ENCODE measurements around the gene IL13RA1.
"Not testable (repeated sequence)": the region's sequence is repeated elsewhere in the genome, so short reads cannot be mapped to it uniquely, and the experiment has no call there.

The IL13RA1 gene

DNA sequence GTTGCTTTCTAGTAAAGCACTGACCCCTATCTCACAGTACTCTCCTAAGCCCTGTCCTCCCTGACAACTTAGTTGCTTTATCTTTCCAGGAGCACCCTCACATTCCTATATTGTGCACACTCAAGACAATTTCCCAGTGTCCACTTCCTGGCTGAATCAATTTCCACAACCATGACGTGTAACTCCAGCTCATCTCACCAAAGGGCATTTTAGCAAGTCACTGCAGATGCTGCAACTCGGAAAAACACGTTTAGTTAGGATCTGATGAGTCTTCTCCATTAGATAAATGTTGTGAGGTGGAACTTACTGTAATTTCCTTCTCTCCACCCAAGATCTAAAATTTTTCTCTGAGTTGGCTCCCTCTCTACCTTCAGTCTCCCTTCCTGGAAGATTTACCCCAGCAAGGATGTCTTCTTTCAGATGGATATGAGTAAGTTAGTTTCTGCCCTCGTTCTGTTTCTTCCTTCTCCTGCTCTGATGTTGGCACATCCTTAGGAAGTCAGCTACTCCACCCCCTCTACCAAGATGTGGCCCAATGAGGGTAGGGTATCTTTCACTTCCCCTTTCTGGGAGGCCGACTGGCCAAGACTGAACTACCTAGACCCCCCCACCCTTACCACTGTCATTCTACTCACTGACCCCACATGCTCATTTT is 28.8 kb upstream of the IL13RA1 start:
- H3K27ac ChIP-seq = no peak overlapping the region
- TF ChIP-seq, protein P1, sequence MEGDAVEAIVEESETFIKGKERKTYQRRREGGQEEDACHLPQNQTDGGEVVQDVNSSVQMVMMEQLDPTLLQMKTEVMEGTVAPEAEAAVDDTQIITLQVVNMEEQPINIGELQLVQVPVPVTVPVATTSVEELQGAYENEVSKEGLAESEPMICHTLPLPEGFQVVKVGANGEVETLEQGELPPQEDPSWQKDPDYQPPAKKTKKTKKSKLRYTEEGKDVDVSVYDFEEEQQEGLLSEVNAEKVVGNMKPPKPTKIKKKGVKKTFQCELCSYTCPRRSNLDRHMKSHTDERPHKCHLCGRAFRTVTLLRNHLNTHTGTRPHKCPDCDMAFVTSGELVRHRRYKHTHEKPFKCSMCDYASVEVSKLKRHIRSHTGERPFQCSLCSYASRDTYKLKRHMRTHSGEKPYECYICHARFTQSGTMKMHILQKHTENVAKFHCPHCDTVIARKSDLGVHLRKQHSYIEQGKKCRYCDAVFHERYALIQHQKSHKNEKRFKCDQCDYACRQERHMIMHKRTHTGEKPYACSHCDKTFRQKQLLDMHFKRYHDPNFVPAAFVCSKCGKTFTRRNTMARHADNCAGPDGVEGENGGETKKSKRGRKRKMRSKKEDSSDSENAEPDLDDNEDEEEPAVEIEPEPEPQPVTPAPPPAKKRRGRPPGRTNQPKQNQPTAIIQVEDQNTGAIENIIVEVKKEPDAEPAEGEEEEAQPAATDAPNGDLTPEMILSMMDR (conservative IDR thresholded peaks at IDR 0.05) = no peak
- TF ChIP-seq ZFX (IDR thresholded peaks at IDR 0.05) = no peak

DNA sequence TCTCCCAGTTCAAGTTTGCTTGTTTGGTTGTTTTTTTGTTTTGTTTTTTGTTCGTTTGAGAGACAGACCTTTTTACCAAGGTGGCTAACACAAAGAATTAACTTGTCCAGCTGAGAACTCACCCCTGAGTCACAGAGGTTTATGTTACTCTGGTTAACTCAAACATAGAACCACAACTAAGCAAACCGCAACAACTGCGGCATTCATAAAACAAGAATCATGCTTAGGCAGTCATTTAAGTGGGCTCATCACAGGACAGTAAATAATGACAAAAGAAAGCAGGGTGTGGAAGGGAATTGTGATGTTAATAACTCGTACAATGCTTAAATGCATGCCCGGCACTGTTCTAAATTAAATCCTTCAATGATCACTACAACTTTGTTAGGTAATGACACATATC is 24.7 kb upstream of the IL13RA1 start:
- TF ChIP-seq, protein P1 (conservative IDR thresholded peaks at IDR 0.05) = no peak
- no peak for TF ChIP-seq ZFX (IDR thresholded peaks at IDR 0.05)
- no peak overlapping the region for H3K27ac ChIP-seq

DNA sequence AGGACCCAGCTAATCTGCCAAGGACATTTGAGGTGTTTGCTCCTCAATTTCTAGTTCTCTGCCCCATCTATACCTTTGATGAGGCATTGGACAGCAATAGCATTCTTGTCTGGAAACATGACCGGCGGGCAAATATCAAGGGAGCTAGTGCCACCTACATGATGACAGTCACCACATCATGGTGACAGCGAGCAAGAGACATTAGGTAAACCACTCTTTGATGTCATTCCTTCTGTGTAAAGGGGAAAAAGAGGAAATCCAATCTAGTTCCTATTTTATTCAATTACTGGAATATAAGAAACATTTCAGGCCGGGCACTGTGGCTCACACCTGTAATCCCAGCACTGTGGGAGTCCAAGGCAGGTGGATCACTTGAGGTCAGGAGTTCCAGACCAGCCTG is 20.7 kb upstream of the IL13RA1 start:
- H3K27ac ChIP-seq = no peak overlapping the region
- TF ChIP-seq ZFX (IDR thresholded peaks at IDR 0.05) = no peak
- TF ChIP-seq, protein P1 (conservative IDR thresholded peaks at IDR 0.05) = no peak

DNA sequence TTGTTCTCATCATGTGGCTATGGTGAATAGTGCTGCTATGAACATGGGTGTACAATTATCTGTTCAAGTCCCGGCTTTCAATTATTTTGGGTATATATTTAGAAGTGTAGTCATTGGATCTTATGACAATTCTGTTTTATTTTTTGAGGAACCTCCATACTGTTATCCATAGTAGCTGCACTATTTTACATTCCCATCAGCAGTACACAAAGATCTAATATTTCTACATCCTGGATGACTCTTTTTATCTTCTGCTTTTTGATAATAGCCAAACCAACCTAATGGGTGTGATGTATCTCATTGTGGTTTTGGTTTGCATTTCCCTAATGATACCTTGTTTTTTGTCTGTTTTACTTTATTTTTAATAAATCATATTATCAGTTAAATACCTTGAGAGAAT is 12.9 kb upstream of the IL13RA1 start:
- TF ChIP-seq ZFX (IDR thresholded peaks at IDR 0.05) = no peak
- TF ChIP-seq, protein P1 (conservative IDR thresholded peaks at IDR 0.05) = no peak
- no peak overlapping the region for H3K27ac ChIP-seq

DNA sequence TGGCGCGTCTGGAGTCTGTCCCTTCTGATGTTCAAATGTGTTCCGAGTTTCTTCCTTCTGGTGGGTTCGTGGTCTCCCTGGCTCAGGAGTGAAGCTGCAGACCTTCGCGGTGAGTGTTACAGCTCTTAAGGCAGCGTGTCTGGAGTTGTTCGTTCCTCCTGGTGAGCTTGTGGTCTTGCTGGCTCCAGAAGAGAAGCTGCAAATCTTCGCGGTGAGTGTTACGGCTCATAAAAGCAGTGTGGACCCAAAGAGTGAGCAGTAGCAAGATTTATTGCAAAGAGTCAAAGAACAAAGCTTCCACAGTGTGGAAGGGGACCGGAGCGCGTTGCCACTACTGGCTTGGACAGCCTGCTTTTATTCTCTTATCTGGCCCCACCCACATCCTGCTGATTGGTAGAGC is 11.5 kb upstream of the IL13RA1 start:
- H3K27ac ChIP-seq = not testable (repeated sequence)

DNA sequence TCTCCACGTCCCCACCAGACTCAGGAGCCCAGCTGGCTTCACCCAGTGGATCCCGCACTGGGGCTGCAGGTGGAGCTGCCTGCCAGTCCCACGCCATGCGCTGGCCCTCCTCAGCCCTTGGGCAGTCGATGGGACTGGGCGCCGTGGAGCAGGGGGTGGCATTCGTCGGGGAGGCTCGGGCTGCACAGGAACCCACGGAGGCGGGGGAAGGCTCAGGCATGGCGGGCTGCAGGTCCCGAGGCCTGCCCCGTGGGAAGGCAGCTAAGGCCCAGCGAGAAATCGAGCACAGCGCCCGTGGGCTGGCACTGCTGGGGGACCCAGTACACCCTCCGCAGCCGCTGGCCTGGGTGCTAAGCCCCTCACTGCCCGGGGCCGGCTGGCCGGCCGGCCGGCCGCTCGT is 10.6 kb upstream of the IL13RA1 start:
- not testable (repeated sequence) for H3K27ac ChIP-seq

DNA sequence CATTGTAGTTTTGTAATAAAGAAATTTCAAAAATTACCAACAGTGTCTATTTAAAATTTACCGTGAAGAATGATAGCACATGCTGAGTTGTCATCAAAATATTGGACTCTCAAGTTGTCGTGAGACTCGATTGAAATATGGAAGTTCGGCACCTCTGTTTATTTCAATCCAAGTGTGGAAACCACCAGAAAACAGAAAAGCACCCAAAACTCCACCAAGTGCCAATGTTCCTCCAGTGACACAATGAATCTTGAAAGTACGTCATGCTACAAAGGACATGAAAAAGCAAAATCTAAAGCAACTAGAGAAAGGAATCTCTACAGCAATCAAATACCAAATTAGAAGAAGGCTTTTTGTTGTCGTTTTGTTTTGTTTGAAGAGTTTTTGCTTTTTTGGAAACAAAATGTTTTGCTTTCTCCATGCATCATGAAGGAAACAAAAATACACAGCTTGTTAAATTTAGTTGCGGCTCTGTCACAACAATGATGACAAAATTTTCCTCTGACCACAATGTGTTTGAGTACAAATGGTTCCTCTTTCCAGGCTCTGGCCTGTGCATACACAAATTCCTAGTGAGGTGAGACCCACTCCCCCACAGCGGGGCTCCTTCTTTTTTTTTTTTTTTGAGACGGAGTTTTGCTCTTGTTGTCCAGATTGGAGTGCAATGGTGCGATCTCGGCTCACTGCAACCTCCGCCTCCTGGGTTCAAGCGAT is 9.6 kb upstream of the IL13RA1 start:
- TF ChIP-seq ZFX (IDR thresholded peaks at IDR 0.05) = no peak
- TF ChIP-seq, protein P1 (conservative IDR thresholded peaks at IDR 0.05) = no peak

DNA sequence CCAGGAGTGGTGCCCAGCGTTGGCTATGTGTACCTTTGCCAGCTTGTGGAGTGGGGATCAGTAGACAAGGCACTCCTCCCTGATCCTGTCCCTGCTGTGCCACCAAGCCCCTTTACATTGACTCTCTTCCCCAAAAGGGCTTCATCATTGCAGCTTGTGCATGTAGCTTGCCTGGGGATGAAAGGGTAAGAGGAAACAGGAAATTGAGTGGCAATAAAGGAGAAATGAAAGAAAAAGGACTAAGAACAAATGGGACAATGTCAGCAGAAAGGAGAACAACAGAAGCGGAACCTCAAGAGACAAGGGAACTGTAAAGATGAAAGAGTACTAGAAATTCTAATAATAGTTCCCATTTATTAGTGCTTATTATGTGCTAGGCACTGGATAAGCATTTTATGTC is 8.7 kb upstream of the IL13RA1 start:
- TF ChIP-seq, protein P1 (conservative IDR thresholded peaks at IDR 0.05) = no peak
- TF ChIP-seq ZFX (IDR thresholded peaks at IDR 0.05) = no peak
- no peak overlapping the region for H3K27ac ChIP-seq

More for the DNA sequence above, 9.6 kb upstream of the IL13RA1 start:
- no peak overlapping the region for H3K27ac ChIP-seq

All from C4-2B (cell line).